Ishikawa (cell line): ENCODE data around the gene ARPC2.

Source experiments
- CEBPB ChIP-seq: IDR thresholded peaks from 2 replicates; pipeline ENCODE4 v1.6.1; 2012
- CREB1 ChIP-seq: IDR thresholded peaks from 2 replicates; pipeline ENCODE4 v1.6.1; 2012; ENCODE audit warnings: low read depth
- EGR1 ChIP-seq: IDR thresholded peaks from 2 replicates; pipeline ENCODE4 v1.6.1; 2012
- EP300 ChIP-seq: IDR thresholded peaks from 2 replicates; pipeline ENCODE4 v1.6.1; 2012; ENCODE audit warnings: borderline replicate concordance
- FOXM1 ChIP-seq: IDR thresholded peaks from 2 replicates; pipeline ENCODE4 v1.6.1; 2012; ENCODE audit warnings: low read depth, borderline replicate concordance
- NFIC ChIP-seq: IDR thresholded peaks from 2 replicates; pipeline ENCODE4 v1.6.1; 2012
- TAF1 ChIP-seq: IDR thresholded peaks from 2 replicates; pipeline ENCODE4 v1.6.1; 2012; ENCODE audit warnings: low read depth, mild to moderate bottlenecking
- YY1 ChIP-seq: IDR thresholded peaks from 2 replicates; pipeline ENCODE4 v1.6.1; 2012; ENCODE audit warnings: low read depth
- ZBTB7A ChIP-seq: IDR thresholded peaks from 2 replicates; pipeline ENCODE4 v1.6.1; 2012; ENCODE audit warnings: low read depth
- TF ChIP-seq, protein P1 (sequence below): IDR thresholded peaks from 2 replicates; pipeline ENCODE4 v1.6.1; 2012; ENCODE audit warnings: low read depth, mild to moderate bottlenecking
- TF ChIP-seq, protein P2 (sequence below): IDR thresholded peaks from 2 replicates; pipeline ENCODE4 v1.6.1; 2012
- TF ChIP-seq, protein P3 (sequence below): IDR thresholded peaks from 2 replicates; pipeline ENCODE4 v1.6.1; 2012

DNA sequence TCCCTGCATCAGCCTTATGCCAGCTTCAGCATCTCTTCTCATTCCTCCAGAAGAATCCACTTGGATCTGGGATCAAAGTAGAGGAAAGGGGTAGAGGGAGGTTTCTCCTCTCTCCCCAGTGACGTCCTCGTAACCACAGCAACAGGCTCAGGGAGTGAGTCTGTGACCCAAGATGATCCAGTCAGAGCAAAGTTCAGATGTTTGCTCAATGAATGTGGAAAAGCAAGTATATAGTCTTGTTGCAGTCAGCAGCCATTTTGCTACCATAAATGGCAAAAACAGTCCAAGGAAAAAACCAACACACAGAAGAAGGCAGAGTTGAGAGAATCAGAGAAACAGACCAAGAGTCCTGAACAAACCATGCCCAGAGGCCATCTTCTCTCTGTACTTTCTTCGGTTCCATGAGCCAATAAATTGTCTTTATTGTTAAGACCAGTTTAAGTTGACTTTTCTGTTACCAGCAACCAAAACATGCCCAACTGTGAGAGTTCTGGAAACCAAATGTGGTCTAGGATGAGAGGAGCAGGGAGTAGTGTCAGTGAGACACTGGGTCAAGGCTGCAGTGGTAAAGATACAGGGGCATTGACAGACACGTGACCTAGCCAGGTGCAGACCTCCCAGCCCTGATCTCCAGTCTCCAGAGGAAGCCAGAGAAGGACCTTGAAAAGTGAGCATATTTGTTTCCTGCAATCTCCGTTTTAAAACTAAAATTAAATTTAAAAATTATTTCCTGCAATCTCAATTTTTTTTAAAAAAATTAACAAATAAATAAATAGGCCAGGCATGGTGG lies 47.0 kb upstream of the ARPC2 start:
- TF ChIP-seq CEBPB, result no peak
- no peak for TF ChIP-seq NFIC
- TF ChIP-seq, protein P1, sequence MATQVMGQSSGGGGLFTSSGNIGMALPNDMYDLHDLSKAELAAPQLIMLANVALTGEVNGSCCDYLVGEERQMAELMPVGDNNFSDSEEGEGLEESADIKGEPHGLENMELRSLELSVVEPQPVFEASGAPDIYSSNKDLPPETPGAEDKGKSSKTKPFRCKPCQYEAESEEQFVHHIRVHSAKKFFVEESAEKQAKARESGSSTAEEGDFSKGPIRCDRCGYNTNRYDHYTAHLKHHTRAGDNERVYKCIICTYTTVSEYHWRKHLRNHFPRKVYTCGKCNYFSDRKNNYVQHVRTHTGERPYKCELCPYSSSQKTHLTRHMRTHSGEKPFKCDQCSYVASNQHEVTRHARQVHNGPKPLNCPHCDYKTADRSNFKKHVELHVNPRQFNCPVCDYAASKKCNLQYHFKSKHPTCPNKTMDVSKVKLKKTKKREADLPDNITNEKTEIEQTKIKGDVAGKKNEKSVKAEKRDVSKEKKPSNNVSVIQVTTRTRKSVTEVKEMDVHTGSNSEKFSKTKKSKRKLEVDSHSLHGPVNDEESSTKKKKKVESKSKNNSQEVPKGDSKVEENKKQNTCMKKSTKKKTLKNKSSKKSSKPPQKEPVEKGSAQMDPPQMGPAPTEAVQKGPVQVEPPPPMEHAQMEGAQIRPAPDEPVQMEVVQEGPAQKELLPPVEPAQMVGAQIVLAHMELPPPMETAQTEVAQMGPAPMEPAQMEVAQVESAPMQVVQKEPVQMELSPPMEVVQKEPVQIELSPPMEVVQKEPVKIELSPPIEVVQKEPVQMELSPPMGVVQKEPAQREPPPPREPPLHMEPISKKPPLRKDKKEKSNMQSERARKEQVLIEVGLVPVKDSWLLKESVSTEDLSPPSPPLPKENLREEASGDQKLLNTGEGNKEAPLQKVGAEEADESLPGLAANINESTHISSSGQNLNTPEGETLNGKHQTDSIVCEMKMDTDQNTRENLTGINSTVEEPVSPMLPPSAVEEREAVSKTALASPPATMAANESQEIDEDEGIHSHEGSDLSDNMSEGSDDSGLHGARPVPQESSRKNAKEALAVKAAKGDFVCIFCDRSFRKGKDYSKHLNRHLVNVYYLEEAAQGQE, result no peak
- no peak for TF ChIP-seq YY1
- no peak for TF ChIP-seq TAF1
- TF ChIP-seq FOXM1, result no peak
- TF ChIP-seq, protein P2, sequence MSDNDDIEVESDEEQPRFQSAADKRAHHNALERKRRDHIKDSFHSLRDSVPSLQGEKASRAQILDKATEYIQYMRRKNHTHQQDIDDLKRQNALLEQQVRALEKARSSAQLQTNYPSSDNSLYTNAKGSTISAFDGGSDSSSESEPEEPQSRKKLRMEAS, result no peak
- no peak for TF ChIP-seq EGR1
- TF ChIP-seq, protein P3, sequence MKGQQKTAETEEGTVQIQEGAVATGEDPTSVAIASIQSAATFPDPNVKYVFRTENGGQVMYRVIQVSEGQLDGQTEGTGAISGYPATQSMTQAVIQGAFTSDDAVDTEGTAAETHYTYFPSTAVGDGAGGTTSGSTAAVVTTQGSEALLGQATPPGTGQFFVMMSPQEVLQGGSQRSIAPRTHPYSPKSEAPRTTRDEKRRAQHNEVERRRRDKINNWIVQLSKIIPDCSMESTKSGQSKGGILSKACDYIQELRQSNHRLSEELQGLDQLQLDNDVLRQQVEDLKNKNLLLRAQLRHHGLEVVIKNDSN, result no peak
- no peak for TF ChIP-seq CREB1
- no peak for TF ChIP-seq ZBTB7A
- no peak for TF ChIP-seq EP300
